ENCODE results near the gene EEF1AKMT3. TPM values are rescaled to one million over a fixed set of nuclear protein-coding genes. Genes with fewer than 3 reads are reported as not detected.

Gene EEF1AKMT3
- polyA plus RNA-seq, 3 donors from 2014 or later, result 1.3 to 3.4 (median 2.8) TPM

- no peak for DNase-seq
- Mint-ChIP-seq H3K27me3 (ENCODE audit: low read depth in 3 of 3) (peaks cover 9 to 21% (median 10%) of the 10 kb centered on the region in 3 donors), H3K27ac (peak overlapping the region in 5 of 6 donors; percentile 17 to 99 (median 98)), H3K36me3 (peaks cover under 1 to 12% (median 3%) of the 10 kb centered on the region in 3 donors), H3K9me3 (no peaks in the 10 kb centered on the region), H3K4me3 (peak overlapping the region in 2 of 5 donors; percentile 41 to 44), H3K4me1 (peaks cover 27 to 33% of the 10 kb centered on the region in 2 donors)
These were observed 8.8 kb downstream of the EEF1AKMT3 start for GRCh38 chr12:57781244-57781643.

GRCh38 chr12:57781801-57782200, 9.4 kb downstream of the EEF1AKMT3 start:
- no peak for DNase-seq
- Mint-ChIP-seq H3K4me1 (peaks cover 27 to 33% of the 10 kb centered on the region in 2 donors), H3K27ac (peak overlapping the region; percentile 26 to 99 (median 98)), H3K36me3 (peaks cover 4 to 11% (median 7%) of the 10 kb centered on the region in 3 donors), H3K4me3 (peak overlapping the region in 3 of 5 donors; percentile 37 to 44 (median 41)), H3K27me3 (ENCODE audit: low read depth in 3 of 3) (peaks cover 9 to 21% (median 10%) of the 10 kb centered on the region in 3 donors), H3K9me3 (no peaks in the 10 kb centered on the region)

- peaks cover 27 to 33% of the 10 kb centered on the region in 2 donors for H3K4me1 Mint-ChIP-seq
- peaks cover 4 to 11% (median 7%) of the 10 kb centered on the region in 3 donors for H3K36me3 Mint-ChIP-seq
These were observed 9.8 kb downstream of the EEF1AKMT3 start for GRCh38 chr12:57782243-57782607.

GRCh38 chr12:57782608-57783465, 10.4 kb downstream of the EEF1AKMT3 start, which contains the start of gene TSFM:
Gene TSFM (plus strand): TSS chr12:57782787. CDS start chr12:57782802, 15 bp downstream.
- Mint-ChIP-seq H3K9me3 (no peaks in the 10 kb centered on the region), H3K27me3 (ENCODE audit: low read depth in 3 of 3) (peaks cover 9 to 19% (median 10%) of the 10 kb centered on the region in 3 donors), H3K36me3 (peaks cover 4 to 13% (median 6%) of the 10 kb centered on the region in 3 donors), H3K4me1 (peaks cover 27 to 33% of the 10 kb centered on the region in 2 donors), H3K27ac (peak within 1 kb of the TSS; percentile 97 to 99 (median 98)), H3K4me3 (peak within 1 kb of the TSS; percentile 98 to 100 (median 99))
- DNase-seq, result peak; percentile 94 to 95 (median 94)

More at GRCh38 chr12:57782243-57782607, 9.8 kb downstream of the EEF1AKMT3 start:
- no peaks in the 10 kb centered on the region for H3K9me3 Mint-ChIP-seq
- peak overlapping the region; percentile 98 to 100 (median 99) for H3K4me3 Mint-ChIP-seq
- H3K27ac Mint-ChIP-seq, result peak overlapping the region; percentile 97 to 99 (median 98)
- peaks cover 9 to 20% (median 10%) of the 10 kb centered on the region in 3 donors for H3K27me3 Mint-ChIP-seq (ENCODE audit: low read depth in 3 of 3)
- no peak for DNase-seq

GRCh38 chr12:57783466-57783801, 11.0 kb downstream of the EEF1AKMT3 start:
- no peaks in the 10 kb centered on the region for H3K9me3 Mint-ChIP-seq
- H3K4me1 Mint-ChIP-seq, result peaks cover 27 to 33% of the 10 kb centered on the region in 2 donors
- H3K36me3 Mint-ChIP-seq, result peaks cover 2 to 15% (median 4%) of the 10 kb centered on the region in 3 donors
- H3K27ac Mint-ChIP-seq, result peak overlapping the region; percentile 97 to 99 (median 98)
- peak overlapping the region; percentile 98 to 100 (median 99) for H3K4me3 Mint-ChIP-seq
- DNase-seq, result no peak
- H3K27me3 Mint-ChIP-seq (ENCODE audit: low read depth in 3 of 3), result peaks cover 9 to 18% (median 10%) of the 10 kb centered on the region in 3 donors

- no peak for DNase-seq
- Mint-ChIP-seq H3K36me3 (peaks cover 0 to 16% (median 4%) of the 10 kb centered on the region in 3 donors), H3K4me1 (peaks cover 27 to 33% of the 10 kb centered on the region in 2 donors), H3K27ac (peak overlapping the region; percentile 43 to 84 (median 62)), H3K27me3 (ENCODE audit: low read depth in 3 of 3) (peaks cover 9 to 16% (median 10%) of the 10 kb centered on the region in 3 donors), H3K4me3 (peak overlapping the region; percentile 76 to 81 (median 80)), H3K9me3 (no peaks in the 10 kb centered on the region)
These were observed 11.4 kb downstream of the EEF1AKMT3 start for GRCh38 chr12:57783861-57784260.

- DNase-seq, result no peak
- peaks cover 0 to 4% (median 2%) of the 10 kb centered on the region in 3 donors for H3K27me3 Mint-ChIP-seq (ENCODE audit: low read depth in 3 of 3)
- H3K4me3 Mint-ChIP-seq, result no peak overlapping the region
- no peak overlapping the region for H3K27ac Mint-ChIP-seq
- H3K9me3 Mint-ChIP-seq, result no peaks in the 10 kb centered on the region
- H3K4me1 Mint-ChIP-seq, result no peaks in the 10 kb centered on the region
- peaks cover 24 to 44% (median 25%) of the 10 kb centered on the region in 3 donors for H3K36me3 Mint-ChIP-seq
These were observed 21.5 kb downstream of the EEF1AKMT3 start for GRCh38 chr12:57793920-57794319.

GRCh38 chr12:57795354-57795753, 22.9 kb downstream of the EEF1AKMT3 start:
- no peak overlapping the region for H3K27ac Mint-ChIP-seq
- H3K4me1 Mint-ChIP-seq, result no peaks in the 10 kb centered on the region

GRCh38 chr12:57796996-57797395, 24.6 kb downstream of the EEF1AKMT3 start:
- Mint-ChIP-seq H3K36me3 (peaks cover 24 to 51% (median 28%) of the 10 kb centered on the region in 3 donors), H3K4me3 (no peak overlapping the region), H3K4me1 (no peaks in the 10 kb centered on the region), H3K27ac (no peak overlapping the region), H3K9me3 (no peaks in the 10 kb centered on the region), H3K27me3 (ENCODE audit: low read depth in 3 of 3) (peaks cover 0 to 4% (median 2%) of the 10 kb centered on the region in 3 donors)
- no peak for DNase-seq

More at GRCh38 chr12:57795354-57795753, 22.9 kb downstream of the EEF1AKMT3 start:
- Mint-ChIP-seq H3K9me3 (no peaks in the 10 kb centered on the region), H3K27me3 (ENCODE audit: low read depth in 3 of 3) (peaks cover 0 to 4% (median 2%) of the 10 kb centered on the region in 3 donors), H3K36me3 (peaks cover 24 to 50% (median 31%) of the 10 kb centered on the region in 3 donors), H3K4me3 (no peak overlapping the region)
- no peak for DNase-seq

GRCh38 chr12:57797933-57798332, 25.5 kb downstream of the EEF1AKMT3 start:
- H3K36me3 Mint-ChIP-seq, result peaks cover 27 to 55% (median 31%) of the 10 kb centered on the region in 3 donors
- no peak for DNase-seq
- peaks cover 0 to 4% (median under 1%) of the 10 kb centered on the region in 3 donors for H3K27me3 Mint-ChIP-seq (ENCODE audit: low read depth in 3 of 3)
- peak overlapping the region in 2 of 6 donors; percentile 16 to 38 for H3K27ac Mint-ChIP-seq
- H3K4me1 Mint-ChIP-seq, result no peaks in the 10 kb centered on the region
- no peak overlapping the region for H3K4me3 Mint-ChIP-seq
- H3K9me3 Mint-ChIP-seq, result no peaks in the 10 kb centered on the region

- no peak for DNase-seq
- Mint-ChIP-seq H3K4me3 (no peak overlapping the region), H3K9me3 (no peaks in the 10 kb centered on the region), H3K27me3 (ENCODE audit: low read depth in 3 of 3) (peaks cover 0 to 1% (median 0%) of the 10 kb centered on the region in 3 donors), H3K27ac (peak overlapping the region in 2 of 6 donors; percentile 3 to 12), H3K36me3 (peaks cover 16 to 43% (median 27%) of the 10 kb centered on the region in 3 donors), H3K4me1 (no peaks in the 10 kb centered on the region)
These were observed 28.6 kb downstream of the EEF1AKMT3 start for GRCh38 chr12:57800965-57801364.

GRCh38 chr12:57802607-57803006, 30.2 kb downstream of the EEF1AKMT3 start:
- no peaks in the 10 kb centered on the region for H3K4me1 Mint-ChIP-seq
- H3K36me3 Mint-ChIP-seq, result peaks cover 6 to 35% (median 19%) of the 10 kb centered on the region in 3 donors
- DNase-seq, result no peak
- H3K27me3 Mint-ChIP-seq (ENCODE audit: low read depth in 3 of 3), result peaks cover 0 to 1% (median 0%) of the 10 kb centered on the region in 3 donors
- no peaks in the 10 kb centered on the region for H3K9me3 Mint-ChIP-seq
- H3K27ac Mint-ChIP-seq, result peak overlapping the region in 2 of 6 donors; percentile 23 to 72
- no peak overlapping the region for H3K4me3 Mint-ChIP-seq

- peaks cover 6 to 29% (median 13%) of the 10 kb centered on the region in 3 donors for H3K36me3 Mint-ChIP-seq
- peak in 1 of 3 donors; percentile 18 for DNase-seq
- no peaks in the 10 kb centered on the region for H3K27me3 Mint-ChIP-seq (ENCODE audit: low read depth in 3 of 3)
- no peaks in the 10 kb centered on the region for H3K4me1 Mint-ChIP-seq
- no peaks in the 10 kb centered on the region for H3K9me3 Mint-ChIP-seq
- peak overlapping the region in 1 of 6 donors; percentile 23 for H3K27ac Mint-ChIP-seq
- H3K4me3 Mint-ChIP-seq, result no peak overlapping the region
These were observed 31.0 kb downstream of the EEF1AKMT3 start for GRCh38 chr12:57803319-57803893.
